Measurements from ENCODE around the gene SMIM45.

GRCh38 chr22:42000466-42000865 lies 48.5 kb downstream of the SMIM45 start:
- no peak for TF ChIP-seq CTCF (IDR thresholded peaks at IDR 0.05; ENCODE audit: extremely low read depth in 1 of 2, insufficient read depth in 1 of 2, low read depth in 1 of 2, low read length in 2 of 2)
- no peak for TF ChIP-seq POLR2A (IDR thresholded peaks at IDR 0.05; ENCODE audit: low read depth, low read length)
- no peak for TF ChIP-seq POLR2AphosphoS5 (IDR thresholded peaks at IDR 0.05; ENCODE audit: insufficient read depth, low read depth, low read length)
- TF ChIP-seq MYC (IDR thresholded peaks at IDR 0.05; ENCODE audit: low read depth, low read length), result no peak
- TF ChIP-seq MAX (IDR thresholded peaks at IDR 0.05; ENCODE audit: insufficient read depth, insufficient read length), result no peak
- TF ChIP-seq EZH2 (IDR thresholded peaks at IDR 0.05; ENCODE audit: borderline replicate concordance, low read depth, low read length, severe bottlenecking), result no peak
- no peak for TF ChIP-seq JUN (IDR thresholded peaks at IDR 0.05; ENCODE audit: borderline replicate concordance, insufficient read depth, insufficient read length, low read depth)

Data from endothelial cell of umbilical vein (primary cell).